NCI-H128 (cell line): ENCODE results near the gene RNU1-3.
"Not testable (repeated sequence)": the region's sequence is repeated elsewhere in the genome, so short reads cannot be mapped to it uniquely, and the experiment has no call there.

Experiments
- DNase-seq: peaks from one replicate; lab custom pipeline; 2025; ENCODE audit not compliant: unreplicated experiment; lab: John Stamatoyannopoulos, UW

The RNU1-3 gene

GRCh38 chr1:16694308-16694702 lies 27.6 kb upstream of the RNU1-3 start:
- DNase-seq, result not testable (repeated sequence)

GRCh38 chr1:16693449-16694307 lies 26.9 kb upstream of the RNU1-3 start:
- DNase-seq, result not testable (repeated sequence)

GRCh38 chr1:16692717-16693448 lies 26.1 kb upstream of the RNU1-3 start:
- DNase-seq, result not testable (repeated sequence)

- DNase-seq, result not testable (repeated sequence)
Observed at GRCh38 chr1:16692283-16692682, 25.5 kb upstream of the RNU1-3 start.

- not testable (repeated sequence) for DNase-seq
Observed at GRCh38 chr1:16690971-16691682, 24.4 kb upstream of the RNU1-3 start.

GRCh38 chr1:16687132-16687800 lies 20.5 kb upstream of the RNU1-3 start:
- not testable (repeated sequence) for DNase-seq

- DNase-seq, result not testable (repeated sequence)
Observed at GRCh38 chr1:16685445-16686371, 19.0 kb upstream of the RNU1-3 start.

GRCh38 chr1:16684738-16685337 lies 18.1 kb upstream of the RNU1-3 start:
- not testable (repeated sequence) for DNase-seq

GRCh38 chr1:16684152-16684551 lies 17.4 kb upstream of the RNU1-3 start:
- DNase-seq, result not testable (repeated sequence)

- not testable (repeated sequence) for DNase-seq
Observed at GRCh38 chr1:16682803-16683202, 16.1 kb upstream of the RNU1-3 start.

GRCh38 chr1:16680366-16680765 lies 13.6 kb upstream of the RNU1-3 start:
- not testable (repeated sequence) for DNase-seq

- no peak for DNase-seq
Observed at GRCh38 chr1:16677552-16678431, 11.0 kb upstream of the RNU1-3 start.

GRCh38 chr1:16676661-16677523 lies 10.1 kb upstream of the RNU1-3 start:
- not testable (repeated sequence) for DNase-seq

GRCh38 chr1:16675118-16675510 lies 8.4 kb upstream of the RNU1-3 start:
- DNase-seq, result not testable (repeated sequence)

- DNase-seq, result not testable (repeated sequence)
Observed at GRCh38 chr1:16673976-16674375, 7.2 kb upstream of the RNU1-3 start.

GRCh38 chr1:16665836-16666235 lies 912 bp downstream of the RNU1-3 start:
- DNase-seq, result not testable (repeated sequence)

GRCh38 chr1:16658234-16658633 lies 8.5 kb downstream of the RNU1-3 start:
- not testable (repeated sequence) for DNase-seq
